ENCODE results near the gene KCNC1.

GRCh38 chr11:17812091-17812864 lies 77.7 kb downstream of the KCNC1 start:
- no peak for TF ChIP-seq REST (IDR thresholded peaks at IDR 0.05)
- TF ChIP-seq CTCF (IDR thresholded peaks at IDR 0.05; ENCODE audit: low read depth, low read length, missing input control): no peak
- no peak for TF ChIP-seq SP1 (IDR thresholded peaks at IDR 0.05)
- TF ChIP-seq FOXA1 (IDR thresholded peaks at IDR 0.05): no peak
- TF ChIP-seq RXRA (IDR thresholded peaks at IDR 0.05): no peak
- TF ChIP-seq RAD21 (IDR thresholded peaks at IDR 0.05): no peak
- TF ChIP-seq EGR1 (IDR thresholded peaks at IDR 0.05; ENCODE audit: low read depth in 2 of 2): no peak
- TF ChIP-seq GABPA (IDR thresholded peaks at IDR 0.05 in 1 of 2, conservative IDR thresholded peaks at IDR 0.05 in 1 of 2): no peak
- TF ChIP-seq TAF1 (conservative IDR thresholded peaks at IDR 0.05): no peak
- TF ChIP-seq HNF4A (conservative IDR thresholded peaks at IDR 0.05): no peak
- no peak for TF ChIP-seq MAX (IDR thresholded peaks at IDR 0.05)
- TF ChIP-seq ATF3 (IDR thresholded peaks at IDR 0.05): no peak
- TF ChIP-seq ZBTB33 (IDR thresholded peaks at IDR 0.05): no peak
- TF ChIP-seq YY1 (IDR thresholded peaks at IDR 0.05): no peak
